ENCODE results near the gene SOST. TPM values are rescaled to one million over a fixed set of nuclear protein-coding genes. Genes with fewer than 3 reads are reported as not detected.

Gene SOST
- total RNA-seq, 1 donor from 2014 or later = not detected

GRCh38 chr17:43741636-43742035 is 17.0 kb downstream of the SOST start:
- DNase-seq (ENCODE audit: low read depth) = no peak
- H3K4me3 ChIP-seq (ENCODE audit: low read depth, low read length) = no peak overlapping the region
- no peak for TF ChIP-seq CTCF (conservative IDR thresholded peaks at IDR 0.05; ENCODE audit: low read depth, low read length)

GRCh38 chr17:43740541-43740940 is 18.1 kb downstream of the SOST start:
- no peak for TF ChIP-seq CTCF (conservative IDR thresholded peaks at IDR 0.05; ENCODE audit: low read depth, low read length)
- no peak overlapping the region for H3K4me3 ChIP-seq (ENCODE audit: low read depth, low read length)
- no peak for DNase-seq (ENCODE audit: low read depth)

- no peak overlapping the region for H3K4me3 ChIP-seq (ENCODE audit: low read depth, low read length)
- no peak for TF ChIP-seq CTCF (conservative IDR thresholded peaks at IDR 0.05; ENCODE audit: low read depth, low read length)
- DNase-seq (ENCODE audit: low read depth) = no peak
Measured at GRCh38 chr17:43737722-43738121, 20.9 kb downstream of the SOST start.

GRCh38 chr17:43736389-43736788 is 22.2 kb downstream of the SOST start:
- DNase-seq (ENCODE audit: low read depth) = no peak
- no peak for TF ChIP-seq CTCF (conservative IDR thresholded peaks at IDR 0.05; ENCODE audit: low read depth, low read length)
- H3K4me3 ChIP-seq (ENCODE audit: low read depth, low read length) = no peak overlapping the region

- H3K4me3 ChIP-seq (ENCODE audit: low read depth, low read length) = no peak overlapping the region
- no peak for DNase-seq (ENCODE audit: low read depth)
- TF ChIP-seq CTCF (conservative IDR thresholded peaks at IDR 0.05; ENCODE audit: low read depth, low read length) = no peak
Measured at GRCh38 chr17:43734376-43734775, 24.2 kb downstream of the SOST start.

- TF ChIP-seq CTCF (conservative IDR thresholded peaks at IDR 0.05; ENCODE audit: low read depth, low read length) = no peak
- DNase-seq (ENCODE audit: low read depth) = no peak
Measured at GRCh38 chr17:43733956-43734355, 24.6 kb downstream of the SOST start.

GRCh38 chr17:43732958-43733357 is 25.6 kb downstream of the SOST start:
- TF ChIP-seq CTCF (conservative IDR thresholded peaks at IDR 0.05; ENCODE audit: low read depth, low read length) = no peak
- H3K4me3 ChIP-seq (ENCODE audit: low read depth, low read length) = no peak overlapping the region
- peak; percentile 79 for DNase-seq (ENCODE audit: low read depth)

More at GRCh38 chr17:43733956-43734355, 24.6 kb downstream of the SOST start:
- H3K4me3 ChIP-seq (ENCODE audit: low read depth, low read length) = no peak overlapping the region
